Mesendoderm (in vitro differentiated cells): ENCODE measurements around the gene RHBDL3.

Experiments
- DNase-seq: peaks from one replicate; pipeline ENCODE4 v3.0.0; 2013
- H2AK5ac ChIP-seq: 2 replicates; pipeline ENCODE4 v1.6.1; 2013; ENCODE audit warnings: low read length, inconsistent platforms
- H2BK120ac ChIP-seq: 2 replicates; pipeline ENCODE4 v1.6.1; 2013; ENCODE audit warnings: low read depth, mild to moderate bottlenecking, low read length, moderate library complexity, mixed read lengths
- H2BK15ac ChIP-seq: replicated peaks from 2 replicates; pipeline ENCODE4 v1.6.1; 2013; ENCODE audit warnings: low read depth, mild to moderate bottlenecking, moderate library complexity
- H2BK5ac ChIP-seq: 2 replicates; pipeline ENCODE4 v1.6.1; 2013; ENCODE audit warnings: low read length, inconsistent platforms
- H3K18ac ChIP-seq: 2 replicates; pipeline ENCODE4 v1.6.1; 2013; ENCODE audit warnings: mild to moderate bottlenecking, low read length, mixed read lengths
- H3K23ac ChIP-seq: one replicate; pipeline ENCODE4 v1.6.1; 2013; ENCODE audit warnings: low read length
- H3K27ac ChIP-seq: 2 replicates; pipeline ENCODE4 v1.5.1; 2013; ENCODE audit warnings: low read depth, mild to moderate bottlenecking, inconsistent platforms, low read length, moderate library complexity
- H3K27me3 ChIP-seq: 2 replicates; pipeline ENCODE4 v1.6.1; 2013; ENCODE audit warnings: low read length, control low read depth, mild to moderate bottlenecking, inconsistent platforms; ENCODE audit not compliant: insufficient read depth, poor library complexity
- H3K36me3 ChIP-seq: 2 replicates; pipeline ENCODE4 v1.6.1; 2013; ENCODE audit warnings: low read length, inconsistent platforms; ENCODE audit not compliant: control insufficient read depth, insufficient read depth
- H3K4ac ChIP-seq: one replicate; pipeline ENCODE4 v1.6.1; 2013; ENCODE audit warnings: low read depth, mild to moderate bottlenecking, low read length, moderate library complexity
- H3K4me1 ChIP-seq: 2 replicates; pipeline ENCODE4 v1.6.1; 2013; ENCODE audit warnings: low read depth, low read length, inconsistent platforms; ENCODE audit not compliant: control insufficient read depth
- H3K4me2 ChIP-seq: 2 replicates; pipeline ENCODE4 v1.6.1; 2013; ENCODE audit warnings: low read length
- H3K4me3 ChIP-seq: 2 replicates; pipeline ENCODE4 v1.5.1; 2013; ENCODE audit warnings: mild to moderate bottlenecking, low read length
- H3K56ac ChIP-seq: one replicate; pipeline ENCODE4 v1.6.1; 2013; ENCODE audit warnings: low read length
- H3K79me1 ChIP-seq: 2 replicates; pipeline ENCODE4 v1.6.1; 2013; ENCODE audit warnings: low read length, inconsistent platforms
- H3K79me2 ChIP-seq: 2 replicates; pipeline ENCODE4 v1.6.1; 2013; ENCODE audit warnings: mild to moderate bottlenecking, low read length; ENCODE audit not compliant: control insufficient read depth, insufficient read depth
- H3K9ac ChIP-seq: 2 replicates; pipeline ENCODE4 v1.6.1; 2013; ENCODE audit warnings: low read length, inconsistent platforms
- H4K5ac ChIP-seq: one replicate; pipeline ENCODE4 v1.6.1; 2013; ENCODE audit warnings: low read length
- H4K8ac ChIP-seq: one replicate; pipeline ENCODE4 v1.6.1; 2013; ENCODE audit warnings: low read depth, mild to moderate bottlenecking, control low read depth, low read length, moderate library complexity
- WGBS: extraction: QIAGEN DNeasy Blood & Tissue Kit; methylation state at CpG from one replicate; pipeline ENCODE4 v1.1.7; 2013; ENCODE audit warnings: low lambda C conversion rate, missing lambda C conversion rate; ENCODE audit not compliant: insufficient coverage; ENCODE audit errors: extremely low coverage; 5-methylcytosine and 5-hydroxymethylcytosine counted together

The RHBDL3 gene

GRCh38 chr17:32256012-32256700, 9.5 kb upstream of the RHBDL3 start:
- H3K4ac ChIP-seq = no peak overlapping the region
- no peak overlapping the region for H3K27ac ChIP-seq
- no peak overlapping the region for H3K4me3 ChIP-seq
- H2BK5ac ChIP-seq = no peak overlapping the region
- no peaks in the 10 kb centered on the region for H3K4me1 ChIP-seq
- H3K18ac ChIP-seq = no peak overlapping the region
- H3K4me2 ChIP-seq = no peak overlapping the region
- H3K23ac ChIP-seq = no peak overlapping the region
- H4K8ac ChIP-seq = no peak overlapping the region
- no peak overlapping the region for H2AK5ac ChIP-seq
- H3K36me3 ChIP-seq = no peaks in the 10 kb centered on the region
- DNase-seq = no peak
- H3K79me2 ChIP-seq = no peaks in the 10 kb centered on the region
- H3K27me3 ChIP-seq = no peaks in the 10 kb centered on the region
- H2BK15ac ChIP-seq = no peak overlapping the region
- H2BK120ac ChIP-seq = no peak overlapping the region
- H3K79me1 ChIP-seq = no peaks in the 10 kb centered on the region
- no peak overlapping the region for H3K9ac ChIP-seq
- no CpG with 5 or more reads among the region's 9 CpGs for WGBS
- no peak overlapping the region for H3K56ac ChIP-seq
- H4K5ac ChIP-seq = no peak overlapping the region

- no CpG with 5 or more reads among the region's 9 CpGs for WGBS
- H3K36me3 ChIP-seq = no peaks in the 10 kb centered on the region
Observed at GRCh38 chr17:32256701-32257019, 9.0 kb upstream of the RHBDL3 start.

DNA sequence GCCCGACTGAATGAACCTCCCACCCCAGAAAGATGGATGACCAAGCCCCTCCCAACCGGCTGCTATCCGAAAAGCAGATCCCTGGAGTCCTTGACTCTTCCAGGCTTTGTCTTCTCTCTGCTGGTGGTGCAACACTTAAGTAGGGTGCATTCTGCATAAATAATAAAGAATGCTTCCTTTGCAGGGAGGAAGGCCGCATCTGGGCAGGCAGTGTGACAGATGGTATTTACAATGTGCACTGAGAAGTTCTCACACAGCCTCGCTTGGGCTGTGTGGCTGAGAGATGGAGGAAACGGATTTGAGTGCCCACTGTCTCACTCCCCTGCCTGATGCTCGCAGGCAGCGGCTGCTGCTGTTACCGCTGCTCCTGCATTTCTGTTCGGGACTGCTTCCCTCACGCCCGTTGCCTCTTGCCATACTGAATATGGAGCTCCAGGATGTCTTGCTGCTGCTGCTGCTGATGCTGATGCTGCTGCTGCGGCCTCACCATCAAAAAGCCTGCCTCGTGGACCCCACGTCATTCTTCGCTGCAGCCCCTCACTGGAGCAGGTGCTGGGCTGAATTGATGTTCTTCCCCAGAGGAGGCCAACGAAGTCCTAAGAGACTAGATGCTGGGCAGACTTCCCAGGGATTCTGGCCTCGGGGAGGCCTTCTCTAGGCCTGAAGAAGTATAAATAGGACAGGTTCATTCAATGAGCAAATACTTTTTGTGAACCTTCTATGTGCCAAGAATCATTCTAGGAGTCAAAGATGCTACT, 7.1 kb upstream of the RHBDL3 start:
- no peaks in the 10 kb centered on the region for H3K79me2 ChIP-seq
- no peak overlapping the region for H4K5ac ChIP-seq
- H3K27ac ChIP-seq = no peak overlapping the region
- no peaks in the 10 kb centered on the region for H3K4me1 ChIP-seq
- H3K4me3 ChIP-seq = no peak overlapping the region
- H3K9ac ChIP-seq = no peak overlapping the region
- no CpG with 5 or more reads among the region's 18 CpGs for WGBS
- H2BK120ac ChIP-seq = no peak overlapping the region
- no peak overlapping the region for H3K4me2 ChIP-seq
- H3K56ac ChIP-seq = no peak overlapping the region
- no peaks in the 10 kb centered on the region for H3K79me1 ChIP-seq
- no peak for DNase-seq
- H2BK15ac ChIP-seq = no peak overlapping the region
- no peaks in the 10 kb centered on the region for H3K36me3 ChIP-seq
- H3K27me3 ChIP-seq = no peaks in the 10 kb centered on the region
- no peak overlapping the region for H2AK5ac ChIP-seq
- no peak overlapping the region for H4K8ac ChIP-seq
- no peak overlapping the region for H3K23ac ChIP-seq
- H3K4ac ChIP-seq = no peak overlapping the region
- no peak overlapping the region for H3K18ac ChIP-seq
- H2BK5ac ChIP-seq = no peak overlapping the region

More at GRCh38 chr17:32256701-32257019, 9.0 kb upstream of the RHBDL3 start:
- DNase-seq = no peak
- Histone ChIP-seq H2BK15ac (no peak overlapping the region), H3K9ac (no peak overlapping the region), H2AK5ac (no peak overlapping the region), H3K27me3 (no peaks in the 10 kb centered on the region), H3K4ac (no peak overlapping the region), H3K18ac (no peak overlapping the region), H3K4me1 (no peaks in the 10 kb centered on the region), H3K56ac (no peak overlapping the region), H3K4me3 (no peak overlapping the region), H4K8ac (no peak overlapping the region), H3K79me1 (no peaks in the 10 kb centered on the region), H4K5ac (no peak overlapping the region), H2BK5ac (no peak overlapping the region), H3K23ac (no peak overlapping the region), H3K27ac (no peak overlapping the region), H2BK120ac (no peak overlapping the region), H3K79me2 (no peaks in the 10 kb centered on the region), H3K4me2 (no peak overlapping the region)

DNA sequence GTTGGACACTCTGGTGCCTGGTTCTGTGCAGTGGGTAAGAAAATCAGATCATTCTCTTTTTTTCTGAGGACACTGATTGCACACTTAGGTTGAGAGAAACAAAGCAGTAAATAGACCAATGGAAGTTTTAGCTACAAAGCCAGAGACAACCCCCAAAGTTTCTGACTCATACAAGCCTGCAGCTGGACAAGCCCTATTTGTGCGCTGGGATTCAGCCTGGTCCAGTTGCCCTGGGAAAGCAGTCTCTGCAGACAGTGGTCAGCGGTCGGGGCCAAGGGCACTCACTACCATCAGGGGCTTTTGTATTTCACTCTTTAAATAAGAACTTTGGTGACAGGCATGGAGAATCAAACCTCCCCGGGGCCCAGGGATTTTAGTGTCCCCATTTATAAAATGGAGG, 6.0 kb upstream of the RHBDL3 start:
- DNase-seq = no peak
- Histone ChIP-seq H3K4me2 (no peak overlapping the region), H4K5ac (no peak overlapping the region), H3K23ac (no peak overlapping the region), H2BK15ac (no peak overlapping the region), H2BK120ac (no peak overlapping the region), H2BK5ac (no peak overlapping the region), H3K4me1 (peaks cover 2% of the 10 kb centered on the region), H4K8ac (no peak overlapping the region), H3K4me3 (no peak overlapping the region), H3K18ac (no peak overlapping the region), H3K9ac (no peak overlapping the region), H3K36me3 (no peaks in the 10 kb centered on the region), H3K27ac (no peak overlapping the region), H2AK5ac (no peak overlapping the region), H3K4ac (no peak overlapping the region), H3K79me1 (no peaks in the 10 kb centered on the region), H3K27me3 (no peaks in the 10 kb centered on the region), H3K79me2 (no peaks in the 10 kb centered on the region), H3K56ac (no peak overlapping the region)
- WGBS = no CpG with 5 or more reads among the region's 4 CpGs

- Histone ChIP-seq H3K23ac (no peak overlapping the region), H3K56ac (no peak overlapping the region), H2BK15ac (no peak overlapping the region), H3K4ac (no peak overlapping the region), H3K4me1 (peaks cover 7% of the 10 kb centered on the region), H3K4me2 (no peak overlapping the region), H4K8ac (no peak overlapping the region), H3K18ac (no peak overlapping the region), H3K4me3 (no peak overlapping the region), H2AK5ac (no peak overlapping the region), H3K27me3 (no peaks in the 10 kb centered on the region), H3K9ac (no peak overlapping the region), H3K27ac (no peak overlapping the region), H3K79me1 (no peaks in the 10 kb centered on the region), H3K79me2 (no peaks in the 10 kb centered on the region), H3K36me3 (no peaks in the 10 kb centered on the region), H2BK5ac (no peak overlapping the region), H4K5ac (no peak overlapping the region), H2BK120ac (no peak overlapping the region)
- no CpG with 5 or more reads among the region's 7 CpGs for WGBS
- no peak for DNase-seq
Observed at GRCh38 chr17:32261417-32261736, 4.3 kb upstream of the RHBDL3 start.
